DMS153 (cell line): ENCODE results near the gene SCARB2.

Source experiments
- DNase-seq: peaks from one replicate; lab custom pipeline; 2025; lab: John Stamatoyannopoulos, UW

Gene SCARB2

DNA sequence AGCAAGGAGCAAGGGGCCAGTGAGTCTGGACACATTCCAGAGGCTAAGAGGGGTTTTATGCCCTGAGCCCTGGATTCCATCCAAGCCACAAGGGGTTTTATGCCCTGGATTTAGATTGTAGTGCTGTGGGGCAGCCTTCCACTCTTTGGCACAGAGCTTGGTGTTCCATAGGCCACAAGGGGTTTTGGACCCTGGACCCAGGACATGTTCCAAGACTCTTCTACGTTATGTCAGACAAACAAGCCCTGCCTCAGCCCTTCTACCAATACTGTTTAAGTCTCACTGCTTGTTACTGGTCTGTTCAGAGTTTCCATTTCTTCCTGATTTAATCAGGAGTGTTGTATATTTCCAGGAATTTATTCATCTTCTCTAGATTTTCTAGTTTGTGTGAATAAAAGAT is 12.8 kb upstream of the SCARB2 start:
- DNase-seq = no peak

DNA sequence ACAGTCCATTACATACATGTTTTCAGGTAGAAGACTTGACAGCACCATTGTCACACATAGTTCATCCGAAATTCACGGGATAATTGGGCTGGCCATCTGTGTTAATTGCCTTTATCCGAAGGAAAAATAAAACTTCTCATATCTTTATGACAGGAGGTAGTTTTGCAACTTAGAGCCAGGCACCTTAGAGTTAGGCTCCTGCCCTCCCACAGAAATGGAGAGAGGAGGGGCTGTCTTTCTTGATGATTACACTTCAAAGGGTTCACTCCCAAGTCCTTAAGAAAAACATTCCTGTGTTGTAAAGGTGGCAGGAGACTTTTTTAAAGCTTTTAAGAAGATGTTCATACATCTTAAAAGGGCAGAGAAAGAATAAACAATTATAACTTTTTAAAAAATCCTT is 10.5 kb upstream of the SCARB2 start:
- DNase-seq = no peak

DNA sequence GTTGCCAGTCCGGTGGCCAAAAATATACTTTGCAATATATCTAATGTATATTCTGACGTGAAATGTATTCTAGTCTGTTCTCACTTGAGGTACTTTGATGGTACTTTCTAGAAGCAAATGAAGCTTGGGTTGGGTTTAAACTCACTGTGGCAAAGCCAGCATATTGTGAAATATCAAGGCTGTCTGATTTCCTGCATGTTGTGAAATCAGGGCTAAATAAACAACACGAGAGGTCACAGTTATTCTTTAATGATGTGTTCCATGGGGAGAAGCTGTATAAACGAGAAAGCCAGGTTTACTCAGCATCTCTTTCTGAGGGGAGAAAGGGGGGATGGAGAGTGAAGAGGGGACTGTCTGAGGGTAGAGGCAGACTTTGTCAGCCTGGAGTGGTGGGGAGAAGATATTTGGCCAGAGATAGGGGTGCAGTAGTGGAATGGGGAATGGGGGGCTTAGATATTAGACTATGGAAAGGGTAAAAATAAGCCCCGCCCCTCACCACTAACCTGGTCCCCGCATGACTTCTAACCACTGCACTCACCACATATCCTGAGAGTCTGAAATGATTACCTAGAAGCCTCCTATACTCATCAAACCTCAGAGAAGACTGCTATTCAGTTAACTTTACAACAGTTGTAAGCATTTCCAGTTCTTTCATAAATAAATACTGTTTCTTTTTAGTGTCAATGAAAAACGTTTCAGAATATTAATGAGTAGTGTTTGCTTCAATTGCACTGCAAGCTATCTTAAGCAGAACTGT is 5.9 kb upstream of the SCARB2 start:
- DNase-seq = no peak

DNA sequence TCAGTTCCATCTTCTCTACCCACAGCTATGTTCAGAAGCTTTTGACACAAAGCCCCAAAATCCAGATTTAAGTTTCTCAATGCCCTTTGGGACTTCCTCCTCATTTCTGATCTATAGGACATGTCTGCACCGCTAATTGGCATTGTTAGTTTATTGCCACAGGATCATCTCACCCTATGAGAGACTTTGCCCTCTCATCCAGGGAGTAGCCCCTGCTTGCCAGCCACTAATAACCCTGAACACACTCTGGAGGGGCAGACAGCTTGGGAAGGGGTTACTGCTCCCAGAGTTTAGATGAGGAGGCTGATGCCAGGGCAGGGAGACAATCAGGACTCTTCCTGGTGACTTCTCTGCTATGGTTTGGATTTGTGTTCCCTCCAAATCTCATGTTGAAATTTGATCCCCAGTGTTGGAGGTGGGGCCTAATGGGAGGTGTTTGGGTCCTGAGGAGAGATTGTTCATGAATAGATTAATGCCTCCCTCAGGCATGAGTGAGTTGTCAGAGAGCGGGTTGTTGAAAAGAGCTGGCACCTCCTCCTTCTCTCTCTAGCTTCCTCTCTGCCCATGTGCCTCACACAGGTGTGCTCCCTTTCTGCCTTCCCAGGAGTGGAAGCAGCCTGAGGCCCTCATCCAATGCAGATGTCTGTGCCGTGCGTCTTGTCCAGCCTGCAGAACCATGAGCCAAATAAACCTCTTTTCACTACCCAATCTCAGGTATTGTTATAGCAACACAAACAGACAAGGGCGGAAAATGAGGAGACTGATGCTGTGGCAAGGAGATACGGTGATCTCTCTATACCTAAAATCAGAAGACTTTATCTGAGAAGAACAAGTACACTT is 3.6 kb upstream of the SCARB2 start:
- no peak for DNase-seq

DNA sequence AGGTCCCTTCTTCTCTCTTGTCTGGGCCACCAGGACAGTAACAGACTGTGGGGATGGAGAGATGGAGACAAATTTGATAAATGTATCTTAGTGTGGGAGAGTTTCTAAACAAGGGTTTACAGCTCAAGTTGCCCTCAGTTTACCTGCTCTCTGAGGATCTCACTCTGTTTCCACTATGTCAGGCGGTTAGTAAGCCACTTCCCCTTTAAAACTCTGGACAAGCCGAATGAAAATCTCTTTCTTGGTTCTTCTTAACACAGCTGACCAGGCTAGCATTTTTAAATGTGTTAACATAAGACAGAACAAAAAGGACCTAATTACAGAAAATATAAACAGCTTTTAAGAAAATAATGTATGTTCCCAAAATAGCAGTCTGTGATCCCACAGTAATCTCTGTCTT is 2.9 kb upstream of the SCARB2 start:
- no peak for DNase-seq

DNA sequence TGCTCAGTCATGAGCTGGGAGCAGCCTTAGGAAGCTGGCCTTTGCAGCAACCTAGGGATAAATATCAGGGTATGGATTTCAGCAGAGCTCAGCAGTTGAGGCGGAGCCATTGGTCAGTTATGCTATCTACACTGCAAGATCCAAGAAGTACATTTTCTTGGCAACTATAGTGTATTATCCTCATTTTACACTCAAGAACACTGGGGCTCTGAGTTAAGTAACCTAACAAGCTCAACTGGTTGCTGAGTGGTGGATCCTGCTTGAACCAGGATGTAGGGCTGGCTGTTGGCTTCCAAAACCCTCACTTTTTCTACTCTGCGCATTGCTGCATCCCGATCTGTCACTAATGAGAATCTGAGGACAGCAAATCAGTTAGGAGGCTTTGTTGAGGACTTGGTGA is 1.5 kb upstream of the SCARB2 start:
- DNase-seq = no peak

DNA sequence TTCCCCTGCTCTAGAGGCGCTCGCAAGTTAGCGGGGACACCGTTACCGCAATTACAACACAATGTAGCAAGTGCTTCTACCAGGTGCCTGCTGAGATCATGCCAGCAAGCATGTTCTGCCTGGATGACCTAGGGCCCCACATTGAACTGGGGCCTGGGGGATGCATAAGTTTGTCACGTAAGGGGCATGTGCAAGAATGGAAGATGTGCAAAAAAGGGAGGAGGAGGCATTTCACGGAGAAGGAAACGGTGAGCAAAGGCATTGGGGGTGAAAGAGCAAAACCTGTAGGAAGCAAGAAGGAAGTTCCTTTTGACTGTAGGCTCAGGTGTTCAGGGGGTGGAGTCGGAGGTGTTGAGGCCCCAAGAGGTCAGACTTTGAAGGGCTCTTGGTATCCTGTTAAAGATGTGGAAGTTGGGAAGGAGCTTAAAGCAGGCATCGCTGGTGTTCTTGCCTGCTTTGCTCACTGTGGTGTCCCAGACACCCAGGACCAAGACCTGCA is 602 bp upstream of the SCARB2 start:
- peak; percentile 60 for DNase-seq

DNA sequence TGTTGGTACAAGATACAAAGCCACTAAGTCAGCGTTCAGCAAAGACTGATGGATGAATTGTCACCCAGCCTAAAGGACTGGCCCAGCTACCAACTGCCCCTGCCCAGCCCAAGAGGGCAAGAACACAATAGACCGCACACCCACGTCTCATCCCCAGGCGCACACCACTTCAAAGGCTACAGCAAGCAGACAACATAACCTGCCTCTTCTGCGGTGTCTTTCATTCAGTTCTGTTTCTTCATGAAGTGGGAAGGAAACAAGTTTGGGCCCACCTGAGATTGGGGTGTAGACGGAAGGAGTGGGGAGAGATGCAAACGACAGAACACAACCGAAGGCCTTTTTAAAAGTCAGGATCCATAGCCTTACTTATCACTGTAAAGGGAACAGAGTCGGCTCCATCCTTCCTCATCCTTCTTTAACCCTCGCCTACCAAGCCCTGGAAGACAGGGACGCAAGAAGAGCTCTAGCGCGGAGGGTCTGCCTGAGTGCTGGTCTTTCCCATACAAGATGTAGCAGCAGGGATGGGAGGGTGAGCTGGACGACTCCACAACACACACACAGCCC is 691 bp downstream of the SCARB2 start:
- DNase-seq = no peak

DNA sequence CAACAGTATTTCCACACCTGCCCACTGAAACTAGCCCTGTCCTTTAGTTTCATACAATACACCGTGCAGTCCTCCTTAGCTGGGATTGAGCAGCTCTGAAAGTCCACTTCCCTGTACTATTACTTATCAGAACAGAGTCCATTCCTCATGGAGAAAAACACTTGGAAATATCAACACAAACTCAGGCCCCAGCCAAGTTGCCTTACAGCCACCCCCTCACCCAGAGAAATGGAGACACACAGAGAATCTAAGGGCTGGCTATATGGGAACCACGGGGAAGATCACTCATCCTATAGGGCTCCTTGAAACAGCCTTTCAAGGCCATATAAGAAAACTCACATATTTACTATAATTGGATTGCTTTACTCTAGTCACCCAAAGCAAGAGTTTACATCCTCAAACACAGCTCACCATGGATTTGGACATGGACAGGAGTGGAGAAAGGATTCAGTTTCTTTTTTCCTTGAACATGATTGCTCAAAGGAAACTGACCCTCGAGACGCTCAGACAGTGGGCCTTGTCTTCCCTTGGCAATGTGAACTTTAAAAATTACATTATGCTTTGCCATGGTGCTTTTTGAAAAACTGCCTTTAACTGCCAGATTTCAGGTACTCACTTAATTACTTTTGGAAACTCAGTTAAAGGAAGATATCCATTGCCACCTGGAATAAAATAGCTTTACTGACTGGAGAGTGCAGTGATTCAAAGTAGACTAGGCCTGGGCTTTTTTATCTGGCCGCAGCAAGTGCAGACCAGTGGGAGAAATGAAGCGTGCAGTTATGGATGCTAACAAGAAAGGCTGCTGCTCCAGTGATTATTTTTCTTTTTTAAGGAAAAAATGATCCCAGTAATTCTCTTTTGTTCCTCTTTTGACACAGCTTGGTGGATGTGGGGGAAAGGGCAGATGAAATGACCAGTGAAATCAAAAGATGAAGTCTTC is 1.6 kb downstream of the SCARB2 start:
- DNase-seq = no peak

DNA sequence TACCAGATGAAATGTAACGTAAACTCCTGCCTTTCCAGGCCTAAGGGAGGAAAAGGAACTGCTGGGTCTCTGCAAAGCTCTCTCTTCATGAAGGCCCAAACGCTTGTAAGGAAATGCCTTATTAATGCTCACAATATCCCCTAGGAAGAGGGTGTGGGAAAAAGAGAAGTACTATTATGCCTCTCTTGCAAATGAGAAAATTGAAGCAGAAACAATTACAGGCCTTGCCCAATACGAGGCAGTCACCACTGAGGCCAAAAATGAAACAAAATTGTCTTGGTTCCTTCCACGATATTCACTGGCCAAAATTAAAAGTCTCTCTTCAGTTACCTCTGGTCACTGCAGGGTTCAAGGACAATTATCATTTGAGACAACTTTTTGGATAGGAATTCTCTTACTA is 3.2 kb downstream of the SCARB2 start:
- DNase-seq = no peak

DNA sequence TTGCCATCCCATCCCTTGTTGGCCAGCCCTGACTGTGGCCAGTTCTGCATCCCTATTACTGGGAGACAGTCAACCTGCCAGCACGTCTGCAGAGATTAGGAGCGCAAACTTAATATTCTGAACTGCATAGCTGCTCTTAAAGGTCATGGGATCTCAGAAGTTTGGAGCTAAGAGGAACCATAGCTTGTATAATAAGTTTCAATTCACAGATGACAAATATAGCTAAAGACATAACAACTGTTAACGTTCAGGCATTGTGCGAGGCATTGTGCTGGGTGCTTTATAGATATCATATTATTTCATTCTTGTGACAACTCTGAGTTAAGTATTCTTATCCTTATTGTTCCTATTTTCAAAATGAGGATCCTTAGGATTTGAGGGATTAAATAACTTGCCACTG is 3.7 kb downstream of the SCARB2 start:
- no peak for DNase-seq

DNA sequence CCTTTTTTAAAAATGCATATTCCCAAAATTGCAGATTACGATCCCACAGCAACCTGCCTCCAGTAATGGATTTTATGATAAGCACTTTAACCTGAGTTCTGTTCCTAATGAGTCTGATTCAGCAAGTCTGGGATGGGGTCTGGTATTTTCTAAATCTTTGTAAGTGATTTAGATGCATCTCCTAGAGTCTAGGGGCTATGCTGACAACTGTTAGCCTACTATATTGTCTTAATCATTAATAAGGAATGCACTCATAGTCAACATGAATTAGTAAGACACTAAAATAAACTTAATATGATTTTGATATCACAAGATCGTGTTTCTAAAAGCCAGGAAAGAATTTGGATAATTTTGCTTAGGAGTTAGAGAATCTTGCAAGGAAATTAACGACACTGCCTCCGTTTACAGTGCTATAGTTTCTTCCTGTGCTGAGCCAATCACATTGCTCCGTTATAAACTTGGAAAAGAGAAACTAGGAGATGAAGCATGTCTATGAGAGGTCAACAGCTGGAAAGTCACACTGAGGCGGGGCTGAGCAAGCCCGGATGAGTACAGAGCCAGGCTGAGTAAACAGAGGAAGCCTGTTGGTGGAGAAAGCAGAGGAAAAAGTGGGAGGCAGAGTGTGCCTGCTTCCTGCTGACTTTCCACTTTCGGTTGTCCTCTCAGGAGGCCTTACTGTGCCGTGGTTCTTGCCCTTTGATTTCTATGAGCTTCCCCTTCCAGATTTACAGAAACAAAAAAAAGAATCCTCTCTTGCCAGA is 5.4 kb downstream of the SCARB2 start:
- peak; percentile 73 for DNase-seq

DNA sequence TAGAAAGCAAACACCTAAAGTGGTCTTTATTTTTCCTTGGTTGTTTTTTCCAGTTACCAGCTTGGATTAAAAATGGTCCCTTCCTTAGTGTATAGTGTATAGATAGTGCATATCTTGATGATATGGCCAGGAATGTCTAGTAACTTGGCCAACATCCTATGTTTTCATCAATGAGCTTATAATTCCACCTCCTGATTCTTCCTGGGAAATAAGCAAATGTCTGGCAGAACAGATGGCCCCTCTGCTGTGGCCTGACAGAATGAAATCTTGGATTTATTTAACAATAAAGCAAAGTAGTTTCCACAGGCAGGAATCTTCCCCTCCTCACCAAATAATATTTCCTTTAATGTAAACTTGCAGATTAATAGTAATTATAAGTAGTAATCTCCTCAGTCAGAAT is 6.1 kb downstream of the SCARB2 start:
- no peak for DNase-seq

DNA sequence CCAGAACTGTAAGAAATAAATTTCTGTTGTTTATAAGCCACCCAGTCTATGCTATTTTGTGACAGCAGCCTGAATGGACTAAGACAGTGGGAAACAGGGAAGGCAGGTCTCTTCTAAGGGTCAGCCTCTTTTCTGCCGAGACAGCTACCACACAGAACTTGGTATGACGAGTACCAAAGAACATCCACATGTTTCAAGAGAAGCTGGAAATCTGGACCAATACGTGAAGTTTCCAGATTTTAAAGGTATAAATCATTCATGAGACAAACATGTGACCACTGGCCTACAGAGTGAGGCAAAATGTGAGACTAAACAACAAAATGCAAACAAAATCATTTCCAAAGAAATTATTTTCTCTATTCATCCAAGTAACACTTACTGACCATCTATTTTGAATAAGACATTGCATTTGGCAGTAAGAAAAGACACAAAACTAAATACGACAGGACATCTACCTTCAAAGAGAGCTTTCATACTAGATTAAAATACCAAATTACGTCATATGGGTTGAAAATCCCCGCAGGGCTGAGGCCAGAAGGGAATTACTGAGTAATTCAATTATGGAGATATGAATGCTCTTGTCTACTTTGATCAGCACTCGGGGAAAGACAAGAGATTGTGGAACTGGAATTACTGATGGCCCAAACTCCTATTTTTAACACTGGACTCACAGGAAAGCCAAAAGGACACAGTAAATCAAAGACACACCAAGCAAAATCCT is 7.2 kb downstream of the SCARB2 start:
- DNase-seq = no peak

DNA sequence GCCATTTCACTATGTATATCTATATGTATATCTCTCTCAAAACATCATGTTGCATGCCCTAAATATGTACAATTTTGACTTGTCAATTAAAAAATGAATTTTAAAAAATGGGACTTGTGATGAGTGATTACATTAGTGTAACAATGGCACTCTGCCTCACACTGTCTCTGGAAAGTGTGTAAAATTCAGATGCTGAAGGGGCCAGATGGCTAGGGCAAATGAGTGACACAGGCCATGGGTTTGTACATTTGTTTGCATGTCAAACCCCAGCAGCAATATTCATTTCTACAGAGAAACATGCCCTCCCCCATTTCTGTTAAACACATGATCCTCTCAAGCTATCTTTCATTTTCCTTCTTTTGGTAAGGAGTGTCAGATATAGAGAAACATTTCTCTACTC is 8.1 kb downstream of the SCARB2 start:
- DNase-seq = no peak

DNA sequence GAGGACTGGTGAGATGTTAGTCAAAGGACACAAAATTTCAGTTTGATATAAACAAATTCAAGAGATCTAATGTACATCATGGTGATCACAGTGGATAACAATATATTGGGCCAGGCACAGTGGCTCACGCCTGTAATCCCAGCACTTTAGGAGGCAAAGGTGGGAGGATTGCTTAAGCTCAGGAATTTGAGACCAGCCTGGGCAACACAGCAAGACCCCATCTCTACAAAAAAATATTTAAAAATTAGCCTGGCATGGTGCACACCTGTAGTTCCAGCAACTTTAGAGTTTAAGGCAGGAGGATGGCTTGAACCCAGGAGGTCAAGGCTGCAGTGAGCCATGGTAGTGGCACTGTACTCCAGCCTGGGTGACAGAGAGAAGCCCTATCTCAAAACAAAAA is 8.7 kb downstream of the SCARB2 start:
- no peak for DNase-seq

DNA sequence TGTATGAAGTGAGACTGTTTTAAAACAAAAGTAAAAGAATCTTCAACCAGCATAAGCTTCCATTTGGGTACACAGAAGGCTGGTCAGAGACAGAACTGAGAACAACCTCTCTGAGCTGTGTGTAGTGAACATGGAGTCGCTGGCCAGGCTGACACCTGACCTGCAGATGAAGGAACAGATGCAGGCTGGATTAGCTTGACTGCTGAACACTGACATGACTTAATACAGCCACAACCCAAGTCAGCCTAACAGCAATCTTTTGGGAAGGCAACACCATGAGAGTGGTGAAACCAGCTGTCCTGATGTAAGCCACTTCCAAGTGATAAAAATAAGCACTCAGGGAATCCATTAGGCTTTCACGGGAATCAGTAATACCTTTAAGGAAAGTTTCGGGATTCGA is 10.1 kb downstream of the SCARB2 start:
- no peak for DNase-seq

DNA sequence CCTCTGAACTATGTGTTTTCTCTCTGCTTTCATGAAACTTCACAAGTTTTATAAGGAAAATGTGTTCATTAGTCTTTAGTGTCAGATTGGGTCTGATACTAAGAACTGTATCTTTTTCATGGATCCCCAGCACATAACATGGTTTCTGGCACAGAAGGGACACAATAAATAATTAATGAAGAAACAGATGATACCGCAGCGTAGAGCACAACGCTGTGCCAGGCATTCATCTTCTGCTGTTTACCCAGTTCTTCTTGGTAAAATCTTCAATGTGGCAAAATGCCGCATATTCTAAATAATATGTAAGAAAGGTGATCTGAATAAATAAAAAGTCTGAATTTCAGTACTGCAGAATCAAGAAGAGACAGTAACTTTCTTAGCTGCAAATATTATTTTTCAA is 12.3 kb downstream of the SCARB2 start:
- peak; percentile 44 for DNase-seq

DNA sequence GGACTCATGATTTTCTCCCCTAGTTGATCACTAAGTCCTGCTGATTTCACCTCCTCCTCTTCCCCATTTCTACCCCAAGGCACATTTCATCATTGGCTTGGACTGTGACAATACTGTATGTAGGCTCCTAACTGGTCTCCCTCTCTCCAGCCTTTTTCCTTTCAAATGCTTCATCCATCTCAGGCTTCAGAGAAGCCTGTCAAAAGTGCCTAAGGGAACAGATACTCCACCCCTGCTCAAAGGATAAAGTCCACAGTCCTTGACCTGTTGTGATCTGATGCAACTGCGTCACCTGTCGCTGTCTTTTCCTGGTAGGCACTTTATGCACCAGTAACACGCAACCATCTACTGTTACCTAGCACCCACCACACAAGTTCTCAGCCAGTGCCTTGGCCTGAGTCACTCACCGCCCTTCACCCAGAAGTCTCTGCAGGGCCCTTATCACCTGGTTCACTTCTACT is 12.8 kb downstream of the SCARB2 start:
- peak; percentile 94 for DNase-seq

DNA sequence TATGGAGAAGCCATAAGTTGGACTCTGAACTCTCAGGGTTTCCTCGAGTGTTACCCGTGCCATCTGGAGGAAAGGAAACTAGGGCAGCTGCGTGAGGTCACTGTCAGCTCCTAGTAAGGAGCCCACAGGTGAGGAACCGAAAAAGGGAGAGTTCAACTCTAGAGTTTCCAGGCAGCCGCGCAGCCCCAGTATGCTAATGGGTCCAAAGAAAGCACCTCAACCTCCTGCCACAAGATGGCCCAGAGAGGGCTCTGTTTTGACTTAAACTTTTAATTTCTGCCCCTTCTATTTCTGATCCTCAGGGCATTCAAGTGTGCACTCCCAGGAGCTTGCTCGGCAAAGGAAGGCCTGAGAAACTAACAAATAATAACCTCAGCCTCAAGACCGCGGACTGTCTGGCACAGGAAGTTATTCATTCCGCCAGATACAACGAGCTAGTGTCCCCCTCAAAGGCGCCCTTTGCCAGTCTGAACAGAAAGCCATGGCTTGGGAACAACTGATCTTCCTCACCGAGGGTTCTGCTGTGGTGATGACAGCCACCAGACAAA is 13.9 kb downstream of the SCARB2 start:
- DNase-seq = no peak
